Neural cell (in vitro differentiated cells): Measurements from ENCODE around the gene NCAPH2. TPM values are rescaled to one million over a fixed set of nuclear protein-coding genes. Genes with fewer than 3 reads are reported as not detected.

Experiments used
- H2AFZ ChIP-seq: fragments of 200-600, 300-800 bp; sonication (generic), shearing (Covaris generic); 2 replicates; pipeline ENCODE4 v1.6.0; 2014; ENCODE audit warnings: low read depth, mild to moderate bottlenecking, antibody characterized with exemption, low read length, moderate library complexity
- H3F3A ChIP-seq: fragments of 200-600 bp; shearing (Covaris generic); 2 replicates; pipeline ENCODE4 v1.6.1; 2016; ENCODE audit warnings: mild to moderate bottlenecking, moderate library complexity, mixed read lengths, antibody characterized with exemption, low read length; ENCODE audit not compliant: insufficient read depth, poor library complexity, severe bottlenecking
- H3K27ac ChIP-seq: fragments of 200-600, 300-800 bp; sonication (generic), shearing (Covaris generic); 2 replicates; pipeline ENCODE4 v1.5.1; 2014; ENCODE audit warnings: mild to moderate bottlenecking, low read length, moderate library complexity
- H3K27me3 ChIP-seq: fragments of 300-800, 200-600 bp; sonication (generic), shearing (Covaris generic); 2 replicates; pipeline ENCODE4 v1.6.0; 2014; ENCODE audit warnings: mild to moderate bottlenecking, low read depth, low read length, moderate library complexity; ENCODE audit not compliant: insufficient read depth
- H3K36me3 ChIP-seq: fragments of 300-800, 200-600 bp; sonication (generic), shearing (Covaris generic); 2 replicates; pipeline ENCODE4 v1.5.1; 2014; ENCODE audit warnings: mild to moderate bottlenecking, antibody characterized with exemption, low read length, moderate library complexity; ENCODE audit not compliant: insufficient read depth
- H3K4me2 ChIP-seq: fragments of 300-800, 200-600 bp; sonication (generic), shearing (Covaris generic); 2 replicates; pipeline ENCODE4 v1.6.0; 2014; ENCODE audit warnings: mild to moderate bottlenecking, low read length
- H3K4me3 ChIP-seq: fragments of 300-800, 200-600 bp; sonication (generic), shearing (Covaris generic); 2 replicates; pipeline ENCODE4 v1.5.1; 2014; ENCODE audit warnings: mild to moderate bottlenecking, low read length, moderate library complexity
- H3K79me2 ChIP-seq: fragments of 200-600 bp; shearing (Covaris generic); replicated peaks from 2 replicates; pipeline ENCODE4 v1.6.0; 2014; ENCODE audit warnings: mild to moderate bottlenecking, low read length, moderate library complexity; ENCODE audit not compliant: insufficient read depth
- H3K9ac ChIP-seq: fragments of 300-800, 200-600 bp; sonication (generic), shearing (Covaris generic); 2 replicates; pipeline ENCODE4 v1.6.1; 2016; ENCODE audit warnings: mild to moderate bottlenecking, low read length, mixed read lengths
- H3K9me2 ChIP-seq: fragments of 200-600 bp; shearing (Covaris generic); 2 replicates; pipeline ENCODE4 v1.6.1; 2016; ENCODE audit warnings: mild to moderate bottlenecking, low read length, mixed read lengths; ENCODE audit not compliant: insufficient read depth
- H3K9me3 ChIP-seq: fragments of 200-600, 300-800 bp; sonication (generic), shearing (Covaris generic); 2 replicates; pipeline ENCODE4 v1.6.1; 2016; ENCODE audit warnings: mild to moderate bottlenecking, mixed run types, low read length, moderate library complexity, mixed read lengths
- H4K20me1 ChIP-seq: fragments of 200-600 bp; shearing (Covaris generic); 2 replicates; pipeline ENCODE4 v1.6.1; 2016; ENCODE audit warnings: mild to moderate bottlenecking, mixed run types; ENCODE audit not compliant: insufficient read depth
- CTCF ChIP-seq: fragments of 450-650 bp; IDR thresholded peaks from 2 replicates; pipeline ENCODE4 v1.5.1; 2014; ENCODE audit warnings: antibody characterized with exemption, mild to moderate bottlenecking, moderate library complexity; ENCODE audit not compliant: poor library complexity, severe bottlenecking
- EP300 ChIP-seq: fragments of 450-650 bp; conservative IDR thresholded peaks from 2 replicates; pipeline ENCODE4 v1.6.1; 2014; ENCODE audit warnings: antibody characterized with exemption, mild to moderate bottlenecking, moderate library complexity; ENCODE audit not compliant: poor library complexity, severe bottlenecking
- EZH2 ChIP-seq: fragments of 200-600, 300-800 bp; shearing (Covaris generic), sonication (generic); IDR thresholded peaks from 2 replicates; pipeline ENCODE4 v1.6.1; 2014; ENCODE audit warnings: antibody characterized with exemption, low read length, borderline replicate concordance, mild to moderate bottlenecking; ENCODE audit not compliant: insufficient read depth, poor library complexity, severe bottlenecking
- MXI1 ChIP-seq: fragments of 450-650 bp; conservative IDR thresholded peaks from 2 replicates; pipeline ENCODE4 v1.6.1; 2014; ENCODE audit warnings: antibody characterized with exemption, mild to moderate bottlenecking; ENCODE audit not compliant: poor library complexity, severe bottlenecking
- POLR2AphosphoS5 ChIP-seq: IDR thresholded peaks from 2 replicates; pipeline ENCODE4 v1.6.1; 2012
- RAD21 ChIP-seq: fragments of 450-650 bp; conservative IDR thresholded peaks from 2 replicates; pipeline ENCODE4 v1.6.1; 2014; ENCODE audit warnings: antibody characterized with exemption, mild to moderate bottlenecking, moderate library complexity
- REST ChIP-seq: IDR thresholded peaks from 2 replicates; pipeline ENCODE4 v1.6.1; 2012; ENCODE audit warnings: borderline replicate concordance
- SMC3 ChIP-seq: fragments of 450-650 bp; conservative IDR thresholded peaks from 2 replicates; pipeline ENCODE4 v1.6.1; 2014; ENCODE audit warnings: antibody characterized with exemption, mild to moderate bottlenecking, moderate library complexity; ENCODE audit not compliant: poor library complexity
- TAF1 ChIP-seq: IDR thresholded peaks from 2 replicates; pipeline ENCODE4 v1.6.1; 2012; ENCODE audit warnings: low read depth
- polyA plus RNA-seq: library from polyadenylated mRNA; depleted of rRNA; stranded (reverse); fragments of >200 nt; gene quantifications from 2 replicates; pipeline ENCODE4 v1.2.3, GENCODE V29; 2014

The NCAPH2 gene
- polyA plus RNA-seq, 1 donor from 2014 or later: 81.1 TPM

- Histone ChIP-seq H3K36me3 (no peaks in the 10 kb centered on the region), H3K4me3 (no peak overlapping the region), H4K20me1 (no peaks in the 10 kb centered on the region), H2AFZ (no peak overlapping the region), H3K27ac (no peak overlapping the region), H3K4me2 (no peak overlapping the region), H3F3A (no peaks in the 10 kb centered on the region), H3K27me3 (no peaks in the 10 kb centered on the region), H3K9me3 (no peaks in the 10 kb centered on the region), H3K9ac (no peak overlapping the region), H3K79me2 (no peaks in the 10 kb centered on the region), H3K9me2 (no peaks in the 10 kb centered on the region)
- TF ChIP-seq CTCF: no peak
- no peak for TF ChIP-seq POLR2AphosphoS5
- no peak for TF ChIP-seq MXI1
- no peak for TF ChIP-seq REST
- TF ChIP-seq SMC3: no peak
- TF ChIP-seq RAD21: no peak
Measured at GRCh38 chr22:50522208-50522805, 14.3 kb downstream of the NCAPH2 start.

GRCh38 chr22:50522806-50523438, 14.9 kb downstream of the NCAPH2 start:
- no peaks in the 10 kb centered on the region for H4K20me1 ChIP-seq
- no peaks in the 10 kb centered on the region for H3K79me2 ChIP-seq
- TF ChIP-seq REST: no peak
- TF ChIP-seq TAF1: no peak
- no peak for TF ChIP-seq EZH2
- TF ChIP-seq EP300: no peak
- TF ChIP-seq RAD21: no peak
- TF ChIP-seq MXI1: no peak
- TF ChIP-seq SMC3: no peak
- no peak for TF ChIP-seq POLR2AphosphoS5
- no peak for TF ChIP-seq CTCF
- H3K4me2 ChIP-seq: no peak overlapping the region
- H3K9me2 ChIP-seq: no peaks in the 10 kb centered on the region
- no peaks in the 10 kb centered on the region for H3F3A ChIP-seq
- no peak overlapping the region for H3K4me3 ChIP-seq
- H2AFZ ChIP-seq: no peak overlapping the region
- no peaks in the 10 kb centered on the region for H3K36me3 ChIP-seq
- H3K9me3 ChIP-seq: no peaks in the 10 kb centered on the region
- no peak overlapping the region for H3K9ac ChIP-seq
- no peak overlapping the region for H3K27ac ChIP-seq
- no peaks in the 10 kb centered on the region for H3K27me3 ChIP-seq
